ENCODE data around the gene KLF14. TPM values are rescaled to one million over a fixed set of nuclear protein-coding genes. Genes with fewer than 3 reads are reported as not detected.
A peak's percentile ranks its signal among the peaks of the same experiment; 100 is the strongest.
"Not testable (repeated sequence)": the region's sequence is repeated elsewhere in the genome, so short reads cannot be mapped to it uniquely, and the experiment has no call there.

The KLF14 gene
- total and polyA plus RNA-seq, 2 of the 13 experiments (the other 11 are each of a cell fraction or from before 2014, with no cell fraction given): not detected

DNA sequence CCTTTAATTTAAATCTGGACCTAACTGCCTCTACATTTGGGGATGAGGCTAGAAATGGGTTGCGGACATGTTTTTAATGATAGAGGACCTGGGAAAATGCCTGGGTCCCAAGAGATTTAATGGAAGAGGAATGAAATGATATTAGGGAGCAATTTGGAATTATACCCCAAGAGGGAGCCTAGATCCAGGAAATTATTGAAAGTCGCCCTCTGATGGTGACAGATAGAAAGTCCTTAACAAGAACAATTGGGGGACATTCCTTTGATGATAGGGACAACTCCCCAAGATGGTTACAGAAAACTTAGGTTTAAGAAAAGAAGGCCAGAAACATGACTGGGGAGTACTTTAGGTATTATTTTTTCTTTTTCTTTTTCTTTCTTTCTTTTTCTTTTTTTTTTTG is 38.2 kb downstream of the KLF14 start (continued):
- TF ChIP-seq, protein P1, sequence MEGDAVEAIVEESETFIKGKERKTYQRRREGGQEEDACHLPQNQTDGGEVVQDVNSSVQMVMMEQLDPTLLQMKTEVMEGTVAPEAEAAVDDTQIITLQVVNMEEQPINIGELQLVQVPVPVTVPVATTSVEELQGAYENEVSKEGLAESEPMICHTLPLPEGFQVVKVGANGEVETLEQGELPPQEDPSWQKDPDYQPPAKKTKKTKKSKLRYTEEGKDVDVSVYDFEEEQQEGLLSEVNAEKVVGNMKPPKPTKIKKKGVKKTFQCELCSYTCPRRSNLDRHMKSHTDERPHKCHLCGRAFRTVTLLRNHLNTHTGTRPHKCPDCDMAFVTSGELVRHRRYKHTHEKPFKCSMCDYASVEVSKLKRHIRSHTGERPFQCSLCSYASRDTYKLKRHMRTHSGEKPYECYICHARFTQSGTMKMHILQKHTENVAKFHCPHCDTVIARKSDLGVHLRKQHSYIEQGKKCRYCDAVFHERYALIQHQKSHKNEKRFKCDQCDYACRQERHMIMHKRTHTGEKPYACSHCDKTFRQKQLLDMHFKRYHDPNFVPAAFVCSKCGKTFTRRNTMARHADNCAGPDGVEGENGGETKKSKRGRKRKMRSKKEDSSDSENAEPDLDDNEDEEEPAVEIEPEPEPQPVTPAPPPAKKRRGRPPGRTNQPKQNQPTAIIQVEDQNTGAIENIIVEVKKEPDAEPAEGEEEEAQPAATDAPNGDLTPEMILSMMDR (CRISPR knock-in tag; IDR thresholded peaks at IDR 0.05): peak; percentile 52
- TF ChIP-seq ZSCAN30 (CRISPR knock-in tag; IDR thresholded peaks at IDR 0.05) (no peak), ZNF12 (CRISPR knock-in tag; IDR thresholded peaks at IDR 0.05) (no peak), MEIS2 (CRISPR knock-in tag; IDR thresholded peaks at IDR 0.05) (no peak), TBX3 (IDR thresholded peaks at IDR 0.05; ENCODE audit: borderline replicate concordance) (no peak), ZNF839 (CRISPR knock-in tag; IDR thresholded peaks at IDR 0.05; ENCODE audit: borderline replicate concordance) (no peak), SMC3 (IDR thresholded peaks at IDR 0.05; ENCODE audit: low read length) (peak; percentile 27; the same call in 1 of the 2 replicates), ZNF883 (CRISPR knock-in tag; IDR thresholded peaks at IDR 0.05; ENCODE audit: not compliant biosample characterization) (no peak)
- TF ChIP-seq, protein P2, sequence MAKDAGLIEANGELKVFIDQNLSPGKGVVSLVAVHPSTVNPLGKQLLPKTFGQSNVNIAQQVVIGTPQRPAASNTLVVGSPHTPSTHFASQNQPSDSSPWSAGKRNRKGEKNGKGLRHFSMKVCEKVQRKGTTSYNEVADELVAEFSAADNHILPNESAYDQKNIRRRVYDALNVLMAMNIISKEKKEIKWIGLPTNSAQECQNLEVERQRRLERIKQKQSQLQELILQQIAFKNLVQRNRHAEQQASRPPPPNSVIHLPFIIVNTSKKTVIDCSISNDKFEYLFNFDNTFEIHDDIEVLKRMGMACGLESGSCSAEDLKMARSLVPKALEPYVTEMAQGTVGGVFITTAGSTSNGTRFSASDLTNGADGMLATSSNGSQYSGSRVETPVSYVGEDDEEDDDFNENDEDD (CRISPR knock-in tag; IDR thresholded peaks at IDR 0.05; ENCODE audit: borderline replicate concordance): no peak
- TF ChIP-seq, protein P3, sequence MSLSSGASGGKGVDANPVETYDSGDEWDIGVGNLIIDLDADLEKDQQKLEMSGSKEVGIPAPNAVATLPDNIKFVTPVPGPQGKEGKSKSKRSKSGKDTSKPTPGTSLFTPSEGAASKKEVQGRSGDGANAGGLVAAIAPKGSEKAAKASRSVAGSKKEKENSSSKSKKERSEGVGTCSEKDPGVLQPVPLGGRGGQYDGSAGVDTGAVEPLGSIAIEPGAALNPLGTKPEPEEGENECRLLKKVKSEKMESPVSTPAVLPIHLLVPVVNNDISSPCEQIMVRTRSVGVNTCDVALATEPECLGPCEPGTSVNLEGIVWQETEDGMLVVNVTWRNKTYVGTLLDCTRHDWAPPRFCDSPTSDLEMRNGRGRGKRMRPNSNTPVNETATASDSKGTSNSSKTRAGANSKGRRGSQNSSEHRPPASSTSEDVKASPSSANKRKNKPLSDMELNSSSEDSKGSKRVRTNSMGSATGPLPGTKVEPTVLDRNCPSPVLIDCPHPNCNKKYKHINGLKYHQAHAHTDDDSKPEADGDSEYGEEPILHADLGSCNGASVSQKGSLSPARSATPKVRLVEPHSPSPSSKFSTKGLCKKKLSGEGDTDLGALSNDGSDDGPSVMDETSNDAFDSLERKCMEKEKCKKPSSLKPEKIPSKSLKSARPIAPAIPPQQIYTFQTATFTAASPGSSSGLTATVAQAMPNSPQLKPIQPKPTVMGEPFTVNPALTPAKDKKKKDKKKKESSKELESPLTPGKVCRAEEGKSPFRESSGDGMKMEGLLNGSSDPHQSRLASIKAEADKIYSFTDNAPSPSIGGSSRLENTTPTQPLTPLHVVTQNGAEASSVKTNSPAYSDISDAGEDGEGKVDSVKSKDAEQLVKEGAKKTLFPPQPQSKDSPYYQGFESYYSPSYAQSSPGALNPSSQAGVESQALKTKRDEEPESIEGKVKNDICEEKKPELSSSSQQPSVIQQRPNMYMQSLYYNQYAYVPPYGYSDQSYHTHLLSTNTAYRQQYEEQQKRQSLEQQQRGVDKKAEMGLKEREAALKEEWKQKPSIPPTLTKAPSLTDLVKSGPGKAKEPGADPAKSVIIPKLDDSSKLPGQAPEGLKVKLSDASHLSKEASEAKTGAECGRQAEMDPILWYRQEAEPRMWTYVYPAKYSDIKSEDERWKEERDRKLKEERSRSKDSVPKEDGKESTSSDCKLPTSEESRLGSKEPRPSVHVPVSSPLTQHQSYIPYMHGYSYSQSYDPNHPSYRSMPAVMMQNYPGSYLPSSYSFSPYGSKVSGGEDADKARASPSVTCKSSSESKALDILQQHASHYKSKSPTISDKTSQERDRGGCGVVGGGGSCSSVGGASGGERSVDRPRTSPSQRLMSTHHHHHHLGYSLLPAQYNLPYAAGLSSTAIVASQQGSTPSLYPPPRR (CRISPR knock-in tag; IDR thresholded peaks at IDR 0.05; ENCODE audit: borderline replicate concordance): no peak
- TF ChIP-seq, protein P4, sequence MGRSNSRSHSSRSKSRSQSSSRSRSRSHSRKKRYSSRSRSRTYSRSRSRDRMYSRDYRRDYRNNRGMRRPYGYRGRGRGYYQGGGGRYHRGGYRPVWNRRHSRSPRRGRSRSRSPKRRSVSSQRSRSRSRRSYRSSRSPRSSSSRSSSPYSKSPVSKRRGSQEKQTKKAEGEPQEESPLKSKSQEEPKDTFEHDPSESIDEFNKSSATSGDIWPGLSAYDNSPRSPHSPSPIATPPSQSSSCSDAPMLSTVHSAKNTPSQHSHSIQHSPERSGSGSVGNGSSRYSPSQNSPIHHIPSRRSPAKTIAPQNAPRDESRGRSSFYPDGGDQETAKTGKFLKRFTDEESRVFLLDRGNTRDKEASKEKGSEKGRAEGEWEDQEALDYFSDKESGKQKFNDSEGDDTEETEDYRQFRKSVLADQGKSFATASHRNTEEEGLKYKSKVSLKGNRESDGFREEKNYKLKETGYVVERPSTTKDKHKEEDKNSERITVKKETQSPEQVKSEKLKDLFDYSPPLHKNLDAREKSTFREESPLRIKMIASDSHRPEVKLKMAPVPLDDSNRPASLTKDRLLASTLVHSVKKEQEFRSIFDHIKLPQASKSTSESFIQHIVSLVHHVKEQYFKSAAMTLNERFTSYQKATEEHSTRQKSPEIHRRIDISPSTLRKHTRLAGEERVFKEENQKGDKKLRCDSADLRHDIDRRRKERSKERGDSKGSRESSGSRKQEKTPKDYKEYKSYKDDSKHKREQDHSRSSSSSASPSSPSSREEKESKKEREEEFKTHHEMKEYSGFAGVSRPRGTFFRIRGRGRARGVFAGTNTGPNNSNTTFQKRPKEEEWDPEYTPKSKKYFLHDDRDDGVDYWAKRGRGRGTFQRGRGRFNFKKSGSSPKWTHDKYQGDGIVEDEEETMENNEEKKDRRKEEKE (IDR thresholded peaks at IDR 0.05): no peak

DNA sequence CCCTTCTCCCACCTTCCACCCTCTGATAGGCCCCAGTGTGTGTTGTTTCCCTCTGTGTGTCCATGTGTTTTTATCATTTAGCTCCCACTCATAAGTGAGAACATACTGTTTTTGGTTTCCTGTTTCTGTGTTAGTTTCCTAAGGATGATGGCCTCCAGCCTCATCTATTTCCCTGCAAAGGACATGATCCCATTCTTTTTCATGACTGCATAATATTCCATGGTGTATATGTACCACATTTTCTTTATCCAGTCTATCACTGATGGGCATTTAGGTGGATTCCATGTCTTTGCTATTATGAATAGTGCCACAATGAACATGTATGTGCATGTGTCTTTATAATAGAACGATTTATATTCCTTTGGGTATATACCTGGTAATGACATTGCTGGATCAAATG is 41.6 kb downstream of the KLF14 start:
- POLR2A ChIA-PET; H2AFZ ChIP-seq (ENCODE audit: low read length); BruUV-seq (replicated peaks); H3K27me3 ChIP-seq (ENCODE audit: control insufficient read depth in 1 of 2, insufficient read depth in 2 of 2, low read length in 2 of 2); H4K20me1 ChIP-seq (ENCODE audit: insufficient read depth, low read length); ATAC-seq; H3K36me3 ChIP-seq (replicated peaks in 1 of 2; ENCODE audit: control insufficient read depth in 1 of 2, insufficient read depth in 2 of 2, low read length in 2 of 2); H3K4me2 ChIP-seq (ENCODE audit: low read depth, low read length); H3K4me3 ChIP-seq (replicated peaks in 1 of 3; ENCODE audit: insufficient read depth in 1 of 3, low read depth in 2 of 3, low read length in 3 of 3); intact Hi-C loops (cut with micrococcal nuclease; ENCODE audit: unreplicated experiment); H3K9ac ChIP-seq (ENCODE audit: insufficient read depth, low read depth, low read length); H3K27ac ChIP-seq (ENCODE audit: extremely low read length, insufficient read depth, low read length); DNase-seq (ENCODE audit: low spot score); in situ Hi-C loops (cut with HindIII; ENCODE audit: extremely low pct_ligation_motif_present, low pct_unique_long_range_greater_than_20kb); H3K4me1 ChIP-seq (ENCODE audit: insufficient read depth, low read length); FAIRE-seq; H3K79me2 ChIP-seq (ENCODE audit: insufficient read depth, low read length); CTCF ChIA-PET (ENCODE audit: low intra/inter-chr PET ratio, low total read pairs): not testable (repeated sequence)
- WGBS (ENCODE audit: low lambda C conversion rate): 0% methylated on average over 1 of the region's 1 CpG
- peaks cover 16% of the 10 kb centered on the region for H3K9me3 ChIP-seq (ENCODE audit: low read length)
